ENCODE measurements around the gene MVB12B.

The MVB12B gene

DNA sequence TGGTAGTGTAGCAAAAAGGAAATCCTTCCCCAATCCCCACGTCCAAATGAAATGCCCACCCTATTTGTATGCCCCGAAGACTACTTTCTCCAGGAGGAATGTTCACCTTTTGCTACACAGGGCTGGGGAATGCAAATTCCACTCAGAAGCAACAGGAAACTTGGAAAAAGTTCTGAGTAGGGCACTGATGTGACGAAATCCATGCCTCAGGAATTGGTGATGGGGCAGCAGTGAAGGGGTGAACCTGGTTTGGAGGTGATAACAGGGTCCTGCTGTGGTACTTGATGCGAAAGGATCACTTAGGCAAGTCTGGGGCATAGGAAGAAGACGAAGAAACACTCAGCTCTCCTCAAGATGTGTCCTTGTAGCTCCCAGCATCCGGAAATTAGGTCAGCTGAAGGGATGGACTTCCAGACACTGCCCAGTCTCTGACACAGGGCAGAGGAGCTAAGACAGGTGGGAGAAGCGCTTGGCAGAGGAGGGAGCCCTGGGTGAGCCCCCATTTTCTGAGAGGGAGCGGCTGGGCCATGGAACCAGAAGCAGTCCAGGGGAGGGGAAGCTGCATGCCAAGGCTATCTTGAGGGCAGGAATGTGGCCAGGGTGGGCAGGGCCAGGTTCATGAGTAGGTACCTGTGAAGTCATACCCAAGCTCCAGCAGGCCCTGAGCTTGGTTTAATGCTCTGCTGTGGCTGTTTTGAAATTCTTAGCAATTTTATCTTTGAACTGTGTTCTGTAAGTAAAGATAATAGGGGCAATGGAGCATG lies 22.2 kb upstream of the MVB12B start:
- DNase-seq = no peak

DNA sequence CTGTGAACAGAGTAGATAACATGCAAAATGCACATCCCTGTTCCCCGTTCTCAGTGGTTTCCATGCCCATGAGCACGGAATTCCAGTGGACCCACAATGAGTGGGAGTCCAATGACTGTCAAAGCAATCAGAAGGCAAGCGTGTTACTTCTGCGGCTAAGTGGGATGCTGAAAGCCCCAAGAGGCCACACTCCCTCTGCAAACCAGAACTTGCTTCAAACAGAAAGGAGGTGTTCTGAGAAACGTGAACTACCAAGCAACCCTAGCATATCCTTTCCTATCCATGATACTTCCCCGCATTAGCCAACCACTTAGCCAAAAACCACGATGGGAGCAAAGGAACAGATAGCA lies 21.7 kb upstream of the MVB12B start:
- no peak for DNase-seq

DNA sequence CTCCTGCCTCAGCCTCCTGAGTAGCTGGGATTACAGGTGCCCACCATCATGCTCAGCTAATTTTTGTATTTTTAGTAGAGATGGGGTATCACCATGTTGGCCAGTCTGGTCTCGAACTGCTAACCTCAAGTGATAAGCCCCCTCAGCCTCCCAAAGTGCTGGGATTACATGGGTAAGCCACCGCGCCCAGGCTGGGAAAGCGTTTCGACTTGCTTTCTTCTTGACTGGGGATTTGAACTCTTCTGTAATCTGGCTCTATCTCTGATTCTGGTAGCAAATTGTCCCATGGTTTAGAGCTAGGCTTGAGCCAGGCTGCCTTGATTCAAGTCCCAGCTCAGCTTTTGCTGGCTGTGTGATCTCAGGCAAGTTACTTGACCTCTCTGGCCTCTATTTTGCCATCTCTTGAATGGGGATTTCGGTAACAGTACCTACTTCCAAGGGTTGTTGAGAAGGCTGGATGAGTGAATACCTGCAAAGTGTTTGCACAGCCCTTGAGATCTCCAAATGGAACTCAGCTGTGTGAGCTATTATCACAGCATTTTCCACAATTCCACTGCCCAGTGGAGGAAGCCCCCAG lies 20.5 kb upstream of the MVB12B start:
- no peak for DNase-seq

DNA sequence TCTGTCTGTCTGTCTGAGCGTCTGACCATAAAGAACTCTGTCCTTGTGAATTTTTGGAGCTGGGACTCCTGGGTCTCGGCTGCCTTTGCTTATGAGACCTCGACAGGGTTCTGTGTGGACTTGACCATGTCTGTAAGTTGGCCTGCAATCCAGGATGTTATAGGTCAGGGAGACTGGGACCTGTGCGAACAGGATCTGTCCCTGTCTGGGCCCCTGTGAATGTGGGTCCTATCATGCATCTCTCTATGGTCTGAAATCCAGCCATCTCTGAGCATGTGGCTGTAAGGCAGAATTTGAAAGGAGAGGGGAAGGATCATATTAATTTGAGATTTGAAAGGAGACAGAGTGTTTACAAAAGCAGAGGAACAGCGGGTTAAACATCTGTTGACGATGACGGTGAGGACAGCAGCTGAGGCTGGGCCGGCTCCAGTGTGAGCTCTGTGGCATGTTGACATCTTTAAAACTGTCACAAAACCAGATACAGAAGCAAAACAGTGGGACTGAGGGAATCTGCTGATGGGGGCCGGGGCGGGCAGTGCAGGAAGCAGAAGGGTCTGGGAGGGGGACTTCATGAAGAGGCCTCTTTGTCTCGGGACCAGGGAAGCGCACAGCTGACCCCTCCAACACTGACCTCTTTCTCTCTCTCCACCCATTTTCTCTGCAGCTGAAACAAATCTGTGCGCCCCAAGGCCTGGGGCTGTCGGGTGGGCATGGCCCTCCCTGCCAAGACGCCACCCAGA lies 19.1 kb upstream of the MVB12B start:
- DNase-seq = no peak

DNA sequence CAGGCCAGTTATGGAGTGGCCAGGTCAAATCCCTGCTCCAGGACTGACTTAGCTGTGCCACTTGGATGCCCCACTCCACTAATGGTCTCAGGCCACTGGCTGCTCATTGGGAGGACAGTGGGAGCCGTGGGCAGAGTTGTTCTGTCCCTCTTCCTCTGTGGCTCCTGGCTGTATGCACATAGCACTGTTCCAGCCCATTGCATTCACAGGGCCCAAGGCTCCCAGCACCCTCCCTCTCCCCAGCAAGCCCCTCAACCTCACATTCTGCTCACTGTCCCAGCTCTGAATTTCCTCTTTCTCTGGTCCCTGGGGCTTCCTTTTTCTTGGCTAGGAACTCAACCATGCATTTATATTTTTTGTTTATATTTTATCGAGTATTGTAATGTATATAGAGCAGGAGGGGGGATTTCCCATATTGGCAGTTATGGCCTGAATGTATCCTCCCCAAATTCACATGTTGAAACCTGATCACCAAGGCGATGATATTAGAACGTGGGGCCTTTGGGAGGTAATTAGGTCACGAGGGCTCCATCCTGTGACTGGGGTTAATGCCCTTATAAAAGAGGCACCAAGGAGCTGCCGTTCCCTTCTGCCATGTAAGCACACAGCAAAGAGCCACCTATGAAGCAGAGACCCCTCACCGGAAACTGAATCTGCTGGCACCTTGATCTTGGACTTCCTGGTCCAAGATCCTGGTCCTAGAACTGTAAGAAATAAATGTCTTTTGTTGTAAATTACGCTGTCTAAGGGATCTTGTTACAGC lies 17.0 kb upstream of the MVB12B start:
- no peak for DNase-seq

DNA sequence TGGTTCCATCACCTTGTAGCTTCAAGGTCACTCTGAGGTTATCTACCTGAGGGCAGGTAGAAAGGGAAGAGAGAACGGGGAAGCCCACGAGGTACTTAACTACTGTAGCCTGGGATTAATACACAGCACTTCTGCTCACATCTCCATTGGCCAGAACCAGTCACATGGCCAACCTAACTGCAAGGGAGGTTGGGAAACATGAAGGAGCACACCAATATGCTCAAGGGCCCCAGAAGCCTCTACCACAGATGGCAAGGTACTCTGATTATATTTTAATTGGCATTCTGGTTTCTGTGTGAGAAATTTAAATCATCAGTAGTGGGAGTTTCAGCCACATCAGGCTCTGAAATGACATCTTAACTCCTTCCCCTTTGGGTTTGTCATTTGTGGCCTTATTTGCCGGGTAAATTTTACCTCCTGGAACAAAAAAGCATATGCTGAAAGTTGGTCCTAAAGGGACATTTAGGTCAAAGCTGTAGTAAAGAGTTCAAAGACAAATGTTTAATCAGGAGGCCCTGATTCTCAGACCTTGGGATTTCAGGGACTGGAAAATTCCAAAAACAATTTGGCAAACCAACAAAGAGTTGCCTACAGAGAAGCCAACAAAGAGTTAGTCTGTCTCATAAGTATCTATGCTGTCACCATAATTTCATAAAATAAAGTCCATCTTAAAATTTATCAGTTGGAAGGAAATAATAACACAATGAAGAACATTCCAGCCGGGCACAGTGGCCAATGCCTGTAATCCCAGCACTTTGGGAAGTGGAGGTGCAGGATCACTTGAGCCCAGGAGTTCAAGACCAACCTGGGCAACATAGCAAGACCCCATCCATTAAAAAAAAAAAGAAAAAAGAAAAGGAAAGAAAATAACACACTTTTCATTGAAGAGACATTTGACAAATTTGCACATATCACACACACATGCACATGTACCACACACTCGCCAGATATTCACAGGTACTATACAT lies 13.8 kb upstream of the MVB12B start:
- DNase-seq = no peak

DNA sequence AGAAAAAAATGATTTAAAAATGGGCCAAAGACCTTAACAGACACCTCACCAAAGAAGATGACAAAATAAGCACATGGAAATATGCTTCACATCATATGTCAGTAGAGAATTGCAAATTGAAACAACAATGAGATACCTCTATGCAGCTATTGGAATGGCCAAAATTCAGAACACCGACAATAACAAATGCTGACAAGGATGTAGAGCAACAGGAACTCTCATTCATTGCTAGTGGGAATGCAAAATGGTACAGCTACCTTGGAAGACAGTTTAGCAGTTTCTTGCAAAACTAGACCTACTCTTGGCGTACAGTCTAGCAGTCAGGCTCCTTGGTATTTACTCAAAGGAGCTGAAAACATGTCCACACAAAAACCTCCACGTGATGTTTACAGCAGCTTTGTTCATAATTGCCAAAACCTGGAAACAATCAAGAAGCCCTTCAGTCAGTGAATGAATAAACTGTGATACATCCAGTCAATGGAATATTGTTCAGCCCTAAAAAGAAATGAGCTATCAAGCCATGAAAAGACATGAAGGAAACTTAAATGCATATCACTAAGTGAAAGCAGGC lies 10.5 kb upstream of the MVB12B start:
- no peak for DNase-seq

DNA sequence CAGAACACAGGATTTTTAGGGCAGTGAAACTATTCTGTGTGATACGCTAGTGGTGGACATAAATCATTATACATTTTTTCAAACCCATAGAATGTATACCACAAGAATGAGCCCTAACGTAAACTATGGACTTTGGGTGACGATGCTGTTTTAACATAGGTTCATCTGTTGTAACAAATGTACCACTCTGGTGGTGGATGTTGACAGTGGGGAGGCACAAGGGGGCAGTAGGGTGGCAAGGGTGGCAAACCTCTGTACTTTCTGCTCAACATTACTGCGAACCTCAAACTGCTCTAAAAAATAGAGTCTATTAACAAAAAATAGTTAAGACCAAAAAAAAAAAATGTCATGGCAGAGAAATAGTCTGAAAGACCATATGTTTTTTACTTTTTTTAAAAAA lies 9.1 kb upstream of the MVB12B start:
- peak; percentile 51 for DNase-seq

DNA sequence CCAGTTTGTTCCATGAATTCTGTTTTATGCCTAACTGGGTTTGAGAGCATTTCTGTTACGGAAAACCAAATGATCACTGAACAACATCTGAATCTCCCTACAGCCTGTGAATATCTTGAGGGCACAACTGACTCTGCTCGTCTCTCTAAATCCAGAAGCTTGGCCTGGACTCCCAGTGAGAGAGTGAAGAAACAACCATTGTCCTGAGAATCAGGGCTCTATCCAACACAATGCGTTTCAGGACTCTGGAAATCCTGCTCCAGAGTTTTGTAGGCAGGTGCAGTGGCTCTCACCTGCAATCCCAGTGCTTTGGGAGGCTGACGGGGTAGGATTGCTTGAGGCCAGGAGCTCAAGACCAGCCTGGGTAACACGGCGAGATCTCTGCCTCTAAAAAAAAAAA lies 7.8 kb upstream of the MVB12B start:
- no peak for DNase-seq

DNA sequence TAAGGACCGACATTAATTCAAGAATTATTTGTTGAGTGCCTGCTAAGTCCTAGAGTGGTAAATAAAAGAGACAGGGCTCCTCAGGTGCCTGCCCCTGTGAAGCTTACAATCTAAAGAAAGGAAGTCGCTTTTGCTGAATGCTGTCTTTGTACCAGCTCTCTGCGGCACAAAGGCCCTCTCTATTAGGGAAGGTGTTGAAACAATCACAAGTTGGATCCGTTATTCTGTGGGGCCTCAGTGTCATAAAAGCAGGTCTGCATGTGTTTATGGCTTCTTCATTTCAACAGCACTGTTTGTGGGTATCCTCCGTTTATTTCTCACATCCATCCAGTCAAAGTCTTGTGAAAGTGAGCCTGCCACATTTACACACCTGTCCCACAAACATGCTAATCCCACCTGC lies 7.0 kb upstream of the MVB12B start:
- no peak for DNase-seq

DNA sequence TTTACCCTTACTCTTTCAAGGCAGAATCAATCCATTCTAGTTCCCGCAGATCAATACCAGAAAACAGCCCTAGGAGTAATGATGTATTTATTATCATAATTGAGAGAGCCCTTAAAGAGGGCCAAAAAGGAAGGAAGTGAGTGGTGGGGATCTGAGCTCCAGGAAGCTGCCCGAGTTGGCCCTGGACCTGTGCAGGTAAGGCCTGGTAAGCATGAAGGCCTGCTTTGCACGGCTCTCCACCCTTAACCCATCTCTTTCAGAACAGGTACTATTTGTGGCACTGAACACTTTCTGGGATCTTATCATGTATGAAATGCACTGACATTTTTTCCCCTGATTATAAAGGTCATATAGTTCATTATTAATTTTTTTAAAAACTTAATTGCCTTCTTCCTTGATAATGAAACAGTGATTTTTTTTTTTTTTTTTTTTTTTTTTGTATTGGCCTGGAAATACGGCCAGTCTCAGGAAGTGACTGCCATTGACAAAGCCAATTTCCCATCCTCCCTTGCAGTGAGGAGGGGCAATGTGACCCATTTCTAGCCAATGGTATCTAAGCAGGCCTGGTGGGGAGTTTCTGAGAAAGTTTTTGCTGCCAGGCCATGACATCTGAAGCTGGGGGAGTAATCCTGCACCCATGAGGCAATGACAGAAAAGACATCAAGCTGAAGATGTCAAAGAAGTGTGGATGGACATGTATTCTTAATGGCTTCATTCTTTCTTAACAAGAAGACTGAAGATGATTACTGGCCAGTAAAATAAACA lies 6.3 kb upstream of the MVB12B start:
- no peak for DNase-seq

DNA sequence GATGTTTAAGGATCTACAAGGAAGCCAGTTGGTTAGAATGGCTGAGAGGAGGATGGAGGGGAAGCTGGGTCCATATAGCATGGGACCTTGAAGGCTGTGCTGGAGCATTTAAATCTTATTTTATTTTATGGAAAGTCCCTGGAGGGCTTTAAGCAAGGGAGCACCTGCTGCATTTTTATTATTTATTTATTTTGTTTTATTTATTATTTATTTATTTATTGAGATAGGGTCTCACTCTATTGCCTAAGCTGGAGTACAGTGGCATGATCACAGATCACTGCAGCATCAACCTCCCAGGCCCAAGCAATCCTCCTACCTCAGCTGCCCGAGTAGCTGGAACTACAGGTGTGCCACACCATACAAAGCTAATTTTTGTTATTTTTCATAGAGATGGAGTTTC lies 4.9 kb upstream of the MVB12B start:
- no peak for DNase-seq

DNA sequence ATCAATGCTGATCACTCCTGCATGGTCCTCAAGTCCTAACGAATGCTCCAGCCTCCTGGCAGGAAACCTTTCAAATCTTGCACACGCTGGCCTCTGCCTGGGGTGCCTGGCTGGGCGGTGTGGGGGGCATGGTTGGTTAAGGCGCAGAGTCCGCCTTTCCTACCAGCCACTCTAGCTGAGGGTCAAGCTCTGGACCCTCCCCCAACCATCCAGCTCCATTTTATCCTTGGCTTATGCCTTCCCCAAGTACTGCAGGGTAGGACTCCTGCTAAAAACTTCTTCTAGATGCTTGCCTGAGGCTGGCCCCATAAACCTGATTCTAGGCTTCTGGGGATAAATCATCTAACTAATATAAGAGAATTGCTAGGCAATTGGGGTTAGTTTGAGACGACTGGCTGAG lies 808 bp upstream of the MVB12B start:
- no peak for DNase-seq

DNA sequence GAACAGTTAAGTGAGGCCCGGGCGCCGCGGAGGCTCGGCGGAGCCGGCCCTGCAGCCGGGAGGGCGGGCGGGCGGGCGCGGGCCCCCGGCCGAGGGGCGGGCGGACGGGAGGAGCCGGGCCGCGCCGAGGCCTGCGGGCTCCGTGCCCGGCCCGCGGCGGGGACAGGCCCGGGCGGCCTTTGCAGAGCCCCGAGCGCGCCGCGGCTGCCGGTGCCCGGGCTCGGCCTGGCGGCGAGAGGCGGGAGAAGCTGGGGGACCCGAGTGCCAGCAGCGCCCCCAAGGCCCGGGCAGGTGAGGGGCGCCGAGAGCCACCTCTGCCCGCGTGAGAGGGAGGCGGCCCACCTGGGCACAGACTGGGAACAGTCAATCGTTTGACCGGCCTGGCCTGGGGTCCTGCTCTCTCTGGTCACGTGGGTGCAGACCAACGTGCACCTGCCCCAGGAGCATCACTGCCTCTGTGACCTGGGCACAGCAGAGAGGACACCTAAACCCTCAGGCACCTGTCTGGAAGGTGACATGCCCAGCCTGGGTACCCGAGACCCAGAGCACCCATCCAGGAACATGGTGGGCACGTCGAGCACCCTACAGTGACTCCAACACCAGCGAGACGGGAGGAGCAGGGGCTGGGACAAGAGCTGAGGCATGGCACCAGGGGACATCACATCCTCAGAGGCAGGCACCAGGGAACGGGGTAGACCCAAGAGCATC lies 531 bp downstream of the MVB12B start:
- peak; percentile 12 for DNase-seq

DNA sequence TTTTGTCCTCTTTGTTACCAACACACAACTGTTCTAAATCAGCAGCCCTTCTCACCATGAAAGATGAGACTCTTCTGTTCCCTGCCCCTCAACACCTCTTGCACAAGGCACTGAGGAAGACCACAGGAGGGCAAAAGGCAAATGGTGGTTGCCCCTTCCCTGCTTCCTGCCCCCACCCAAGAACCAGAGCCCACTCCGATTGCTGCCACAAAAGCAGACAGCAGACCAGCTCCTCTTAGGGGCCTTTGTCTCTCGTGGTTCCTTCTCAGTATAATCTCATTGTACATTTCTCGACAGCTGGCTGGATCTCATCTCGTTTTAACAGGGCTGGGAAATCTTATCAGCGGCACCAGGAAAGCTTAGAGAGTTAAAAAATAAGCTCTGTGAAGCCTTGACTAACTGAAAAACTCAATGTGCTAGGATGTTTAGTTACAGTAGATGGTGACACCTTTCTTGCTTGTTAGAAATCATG lies 1.1 kb downstream of the MVB12B start:
- DNase-seq = no peak

DNA sequence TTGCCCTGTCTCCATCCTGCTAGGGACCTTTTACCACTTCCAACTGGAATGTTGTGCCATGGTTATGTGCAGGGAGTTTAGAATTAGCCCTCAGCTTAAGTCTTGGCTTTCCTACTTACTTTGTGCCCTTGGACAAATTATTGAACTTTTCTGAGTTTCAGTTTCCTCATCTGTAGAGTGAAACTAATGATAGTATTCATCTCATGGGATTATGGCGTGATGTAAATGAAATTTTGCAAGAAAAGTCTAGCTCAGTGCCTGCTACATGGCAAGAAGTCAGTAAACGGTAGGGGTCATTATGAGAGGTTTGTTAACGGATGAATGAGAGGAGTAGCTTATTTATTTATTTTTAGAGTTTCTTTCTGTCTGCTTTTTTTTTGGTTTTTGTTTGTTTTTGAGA lies 1.8 kb downstream of the MVB12B start:
- no peak for DNase-seq

DNA sequence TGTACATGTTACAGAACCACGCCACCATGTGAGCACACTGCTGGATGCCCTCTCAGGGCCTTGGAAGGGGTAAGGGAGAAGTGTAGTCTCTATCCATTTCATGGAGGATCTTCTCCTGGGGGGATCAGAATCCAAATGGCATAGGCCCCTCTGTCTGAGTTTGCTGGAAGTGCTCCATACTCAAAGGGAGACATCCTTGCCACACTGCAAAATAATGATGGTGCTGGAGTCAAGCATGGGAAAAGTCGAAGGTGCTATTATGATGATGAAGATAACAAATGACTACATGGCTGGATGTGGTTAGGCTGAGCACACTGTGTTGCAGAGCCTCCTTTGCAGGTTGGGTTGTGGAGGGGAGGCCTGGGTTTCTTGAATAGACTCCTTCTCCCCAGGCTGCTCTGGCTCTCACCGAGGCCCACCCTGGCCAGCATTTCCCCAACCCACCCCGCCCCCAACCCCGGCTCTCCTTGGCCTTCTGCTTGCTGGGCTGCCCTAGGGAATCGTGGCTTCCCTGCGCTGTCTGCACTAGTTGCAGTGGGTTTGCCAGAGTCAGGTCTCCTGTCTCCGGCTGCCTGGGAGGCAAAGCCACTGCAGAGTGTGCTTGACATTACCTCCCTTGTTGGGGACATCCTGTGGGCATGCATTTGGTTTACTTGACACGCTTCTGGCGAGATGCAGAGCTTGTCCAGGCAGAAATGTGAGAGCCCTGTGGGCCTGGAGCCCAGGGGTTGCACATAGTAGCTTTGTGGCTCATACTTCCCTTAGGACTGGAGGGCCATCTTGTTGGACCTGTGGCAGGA lies 3.0 kb downstream of the MVB12B start:
- peak; percentile 14 for DNase-seq

DNA sequence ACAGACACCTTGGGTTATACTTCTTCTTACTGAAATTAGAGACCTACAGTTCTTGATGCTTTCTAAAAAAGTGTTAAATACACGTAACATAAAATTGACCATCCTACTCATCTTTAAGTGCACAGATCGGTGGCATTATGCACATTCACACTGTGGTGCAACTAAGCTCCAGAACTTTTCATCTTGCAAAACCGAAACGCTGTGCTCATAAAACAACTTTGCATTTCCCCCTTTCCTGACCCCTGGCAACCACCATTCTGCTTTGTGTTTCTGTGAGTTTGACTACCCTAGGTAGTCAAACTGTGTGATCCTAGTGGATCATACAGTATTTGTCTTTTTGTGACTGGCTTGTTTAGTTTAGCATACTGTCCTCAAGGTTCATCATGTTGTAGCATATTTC lies 3.9 kb downstream of the MVB12B start:
- no peak for DNase-seq

DNA sequence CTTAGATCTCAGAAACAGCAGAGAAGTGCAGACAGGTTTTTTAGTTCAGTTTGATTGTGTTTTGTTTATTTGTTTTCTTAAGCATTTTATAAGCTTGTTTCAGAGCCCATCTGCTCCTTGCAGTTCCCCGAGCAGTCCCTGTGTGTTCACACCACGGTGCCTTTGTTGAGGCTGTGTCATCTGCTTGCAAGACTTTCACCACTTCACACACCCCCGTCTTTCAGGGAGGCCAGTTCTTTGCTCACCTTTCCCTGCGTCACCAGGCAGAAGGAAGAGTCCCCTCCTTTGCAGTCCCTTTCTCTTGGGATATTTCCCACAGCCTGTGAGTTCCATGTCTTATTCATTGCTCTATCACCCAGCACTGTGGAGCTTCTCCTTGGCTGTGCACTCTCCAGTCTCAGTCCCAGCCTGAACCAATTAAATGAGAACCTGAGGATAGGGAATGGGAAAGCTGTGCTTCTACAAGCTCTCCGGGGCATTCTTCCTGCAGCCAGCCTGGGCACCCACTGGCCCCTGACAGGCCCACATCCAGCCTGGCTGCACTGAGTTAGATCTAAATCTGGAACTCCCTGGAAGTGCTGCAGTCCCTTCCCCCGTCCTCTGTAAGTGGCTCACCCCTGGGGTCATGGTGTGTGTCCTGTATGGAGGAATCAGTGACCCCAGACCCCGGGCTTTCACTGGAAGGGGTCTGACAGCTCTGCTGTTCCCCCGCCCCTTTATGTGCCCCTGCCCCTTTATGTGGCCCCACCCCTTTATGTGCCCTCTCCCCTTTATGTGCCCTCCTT lies 5.5 kb downstream of the MVB12B start:
- no peak for DNase-seq

Data from CD4-positive, alpha-beta T cell treated with Interleukin-4 for 4 hours (primary cell).